K562 (cell line): Measurements from ENCODE around the gene HCCS. TPM values are rescaled to one million over a fixed set of nuclear protein-coding genes. Genes with fewer than 3 reads are reported as not detected.

Experiments
- ATAC-seq: fragments of 200-7000 bp; cut with Tn5 transposase; 3 replicates; pipeline ENCODE4 v1.9.1; 2020; ENCODE audit warnings: moderate library complexity
- BruUV-seq: library from RNA; stranded (reverse); fragments of 400-500 nt; replicated peaks from 2 replicates; lab custom pipeline; 2021; lab: Mats Ljungman, UMichigan
- CTCF ChIA-PET: fragments of 300-600 bp; formaldehyde crosslinking; extraction: SDS; loops from one replicate; lab custom pipeline; 2021; ENCODE audit warnings: low intra/inter-chr PET ratio; lab: Yijun Ruan, JAX
- POLR2A ChIA-PET: fragments of 300-600, 350-650 bp; sonication (Branson Sonifier 250); formaldehyde crosslinking; extraction: SDS; loops from one replicate; lab custom pipeline; 2021; ENCODE audit warnings: antibody characterized with exemption, inconsistent platforms; lab: Yijun Ruan, JAX
- DNase-seq, 4 experiments: peaks; one replicate each; pipeline versions ENCODE4 v3.0.0 to v3.0.0-alpha.2; 2011 to 2018; ENCODE audit warnings: low spot score in 3 of 4, mixed read lengths in 3 of 4; ENCODE audit errors: extremely low read depth in 1 of 4
- FAIRE-seq: peaks from 2 replicates; lab custom pipeline; 2011; peaks lifted over from hg19 to GRCh38; lab: Jason Lieb, UNC
- H2AFZ ChIP-seq: 2 replicates; pipeline ENCODE4 v1.6.0; 2011; ENCODE audit warnings: low read depth, low read length, control low read depth, inconsistent platforms
- H3K27ac ChIP-seq: fragments of 200-600 bp; 3 replicates; pipeline ENCODE4 v1.8.0; 2011; ENCODE audit warnings: low read depth, mild to moderate bottlenecking, control low read depth, inconsistent platforms, low read length, moderate library complexity, mixed read lengths; ENCODE audit errors: extremely low read depth
- H3K27me3 ChIP-seq, 2 experiments: fragments of 300-600 bp in 1 of 2; 2 replicates in 1 of 2; 3 replicates in 1 of 2; pipeline versions ENCODE4 v1.6.0 to v1.8.0; 2011; ENCODE audit warnings: inconsistent platforms in 2 of 2, low read length in 2 of 2, mild to moderate bottlenecking in 1 of 2, mixed read lengths in 1 of 2, moderate library complexity in 1 of 2; ENCODE audit not compliant: control insufficient read depth in 2 of 2, insufficient read depth in 2 of 2
- H3K36me3 ChIP-seq: fragments of 300-600 bp; 3 replicates; pipeline ENCODE4 v1.8.0; 2011; ENCODE audit warnings: mild to moderate bottlenecking, low read length, inconsistent platforms; ENCODE audit not compliant: control insufficient read depth, insufficient read depth
- H3K4me1 ChIP-seq, 2 experiments: fragments of 200-600 bp in 1 of 2; replicated peaks in 1 of 2; 2 replicates in 1 of 2; 3 replicates in 1 of 2; pipeline versions ENCODE4 v1.5.1 to v1.8.0; 2011; ENCODE audit warnings: inconsistent platforms in 2 of 2, low read length in 2 of 2, mild to moderate bottlenecking in 1 of 2, mixed read lengths in 1 of 2, moderate library complexity in 1 of 2; ENCODE audit not compliant: control insufficient read depth in 2 of 2, insufficient read depth in 2 of 2
- H3K4me2 ChIP-seq: 2 replicates; pipeline ENCODE4 v1.6.1; 2011; ENCODE audit warnings: low read length, control low read depth, inconsistent platforms, mixed read lengths; ENCODE audit not compliant: insufficient read depth
- H3K4me3 ChIP-seq: fragments of 200-600 bp; sonication (generic), shearing (Covaris generic); 2 replicates; pipeline ENCODE4 v1.5.1; 2016; ENCODE audit warnings: control low read depth, inconsistent platforms
- H3K79me2 ChIP-seq: fragments of 200-600 bp; 3 replicates; pipeline ENCODE4 v1.8.0; 2011; ENCODE audit warnings: low read length, inconsistent platforms; ENCODE audit not compliant: control insufficient read depth, insufficient read depth
- H3K9ac ChIP-seq, 2 experiments: 2 replicates each; pipeline versions ENCODE4 v1.6.0 to v1.6.1; 2011; ENCODE audit warnings: low read depth in 2 of 2, low read length in 2 of 2, control low read depth in 1 of 2, inconsistent platforms in 1 of 2, mild to moderate bottlenecking in 1 of 2, mixed read lengths in 1 of 2; ENCODE audit not compliant: insufficient read depth in 1 of 2
- H3K9me1 ChIP-seq: one replicate; pipeline ENCODE4 v1.6.0; 2011; ENCODE audit warnings: inconsistent platforms, mild to moderate bottlenecking, low read length, moderate library complexity; ENCODE audit not compliant: control insufficient read depth, insufficient read depth
- H3K9me3 ChIP-seq: replicated peaks from 2 replicates; pipeline ENCODE4 v1.5.1; 2011; ENCODE audit warnings: low read depth, low read length, inconsistent platforms; ENCODE audit not compliant: control insufficient read depth, insufficient read depth
- H4K20me1 ChIP-seq: replicated peaks from 2 replicates; pipeline ENCODE4 v1.6.1; 2011; ENCODE audit warnings: low read length, inconsistent platforms, mixed read lengths; ENCODE audit not compliant: control insufficient read depth, insufficient read depth
- CHD7 ChIP-seq: fragments of 200-600 bp; sonication (generic); IDR thresholded peaks from one replicate; pipeline ENCODE4 v1.6.1; 2012; ENCODE audit warnings: mild to moderate bottlenecking, low read depth, low read length, inconsistent platforms
- CTCF ChIP-seq, 3 experiments: IDR thresholded peaks in 2 of 3; conservative IDR thresholded peaks in 1 of 3; 2 replicates each; pipeline ENCODE4 v1.5.1; 2011 to 2012; ENCODE audit warnings: low read length in 3 of 3, mild to moderate bottlenecking in 3 of 3, control low read depth in 2 of 3, improper control_type of control experiment in 1 of 3, inconsistent platforms in 1 of 3, low read depth in 1 of 3, mixed read lengths in 1 of 3, moderate library complexity in 1 of 3; ENCODE audit not compliant: insufficient read depth in 2 of 3
- POLR2H ChIP-seq: IDR thresholded peaks from 2 replicates; pipeline ENCODE4 v1.6.1; 2016; ENCODE audit warnings: missing genetic modification characterization, low read depth, mild to moderate bottlenecking, control low read depth, missing compliant biosample characterization, moderate library complexity
- RAD21 ChIP-seq, 2 experiments: fragments of 250-450 bp in 1 of 2; fragments of 450-650 bp in 1 of 2; sonication (Bioruptor Pico) in 1 of 2; formaldehyde crosslinking in 1 of 2; IDR thresholded peaks in 1 of 2; conservative IDR thresholded peaks in 1 of 2; 2 replicates each; pipeline versions ENCODE4 v1.4.0 to v1.8.0; 2020 to 2022; ENCODE audit warnings: mild to moderate bottlenecking in 2 of 2, moderate library complexity in 1 of 2
- ZNF121 ChIP-seq: sonication (generic); formaldehyde crosslinking; conservative IDR thresholded peaks from 2 replicates; pipeline ENCODE4 v1.8.0; 2022; ENCODE audit warnings: missing genetic modification reagents
- ZNF384 ChIP-seq: IDR thresholded peaks from 2 replicates; pipeline ENCODE4 v1.6.1; 2012; ENCODE audit warnings: low read depth, low read length, improper control_type of control experiment
- whole genome bisulfite sequencing: fragments of 100-300 bp; shearing (Covaris generic); methylation state at CpG from one replicate; pipeline ENCODE4 v1.1.6; 2016; ENCODE audit warnings: low coverage, mixed read lengths; ENCODE audit not compliant: insufficient coverage; ENCODE audit errors: missing lambda C conversion rate; 5-methylcytosine and 5-hydroxymethylcytosine counted together
- in situ Hi-C: fragments of 300-500 bp; cut with MboI; formaldehyde crosslinking; loops from 4 replicates; pipeline ENCODE4 v1.15.0; 2018; ENCODE audit warnings: inconsistent platforms, mixed read lengths
- intact Hi-C: fragments of 100-400 bp; cut with micrococcal nuclease; formaldehyde crosslinking; loops from 2 replicates; pipeline ENCODE4 v1.14.2; 2022
- polyA plus RNA-seq, 8 experiments: library from polyadenylated mRNA; depleted of rRNA in 4 of 8; stranded (reverse) in 5 of 8; unstranded in 3 of 8; fragments of >200 nt; fragmentation: Nextera tagmentation in 2 of 8; fragmentation: Illumina TruSeq in 1 of 8; extraction: Ambion mirVana in 2 of 8; extraction: Trizol in 1 of 8; gene quantifications; 2 replicates each; pipeline versions ENCODE4 v1.2.1 to v1.2.3, GENCODE V29; 2011 to 2014; ENCODE audit warnings: inconsistent platforms in 1 of 8, missing spikeins in 1 of 8
- total RNA-seq, 7 experiments: library from RNA; depleted of rRNA in 6 of 7; stranded (reverse); fragments of >200 nt in 6 of 7; fragmentation: Illumina TruSeq in 2 of 7; extraction: Trizol in 2 of 7; gene quantifications; 2 replicates each; pipeline versions ENCODE4 v1.2.1 to v1.2.3, GENCODE V29; 2011 to 2021; ENCODE audit warnings: low replicate concordance in 1 of 7

Gene HCCS
- total and polyA plus RNA-seq, 9 of the 15 experiments (the other 6 are each of a cell fraction or from before 2014, with no cell fraction given) = 22.9 to 81.5 (median 66.9) TPM

- FAIRE-seq (peak; percentile 69), ATAC-seq (no peak), DNase-seq (peak in 1 of 4 experiments; percentile 46)
- no peak overlapping the region for H3K9ac ChIP-seq
- POLR2A ChIA-PET = interaction anchor here (0.6 to 1.0 kb wide), 2 partner anchors 13 to 68 kb away, joined by 3 read pairs; no protein-coding TSS in a partner anchor
- TF ChIP-seq ZNF121 (no peak), ZNF384 (peak; percentile 84), RAD21 (CRISPR knock-in tag; conservative IDR thresholded peaks at IDR 0.05 in 1 of 2, IDR thresholded peaks at IDR 0.05 in 1 of 2) (peak; percentile 40; a peak in 3 of 4 replicates), CTCF (IDR thresholded peaks at IDR 0.05 in 2 of 3, conservative IDR thresholded peaks at IDR 0.05 in 1 of 3; ENCODE audit: insufficient read depth in 2 of 3, low read depth in 1 of 3, low read length in 3 of 3) (peak in 2 of 3 experiments; percentile 24 to 62; a peak in 4 of 6 replicates), CHD7 (no peak), POLR2H (tag) (0 out of 2 replicates have a peak, but pooled peaks have one; percentile 30)
- H3K4me3 ChIP-seq = no peak overlapping the region
- no peaks in the 10 kb centered on the region for H4K20me1 ChIP-seq
- no TSS peak for BruUV-seq
- 42% methylated on average over 6 of the region's 6 CpGs for WGBS
- intact Hi-C loops (loop anchor here (1.0 to 10.0 kb wide), 3 partner anchors 263 to 948 kb away; no protein-coding TSS in a partner anchor), in situ Hi-C loops (no loop called here)
- CTCF ChIA-PET = interaction anchor here (0.7 to 2.2 kb wide), 2 partner anchors 266 to 948 kb away, joined by 3 to 18 read pairs; no protein-coding TSS in a partner anchor
- no peak overlapping the region for H3K4me2 ChIP-seq
- no peaks in the 10 kb centered on the region for H3K9me3 ChIP-seq
- peaks cover 0 to 14% of the 10 kb centered on the region in 2 experiments; a peak in 2 of 5 replicates for H3K4me1 ChIP-seq
- H3K27me3 ChIP-seq = no peaks in the 10 kb centered on the region
- no peaks in the 10 kb centered on the region for H3K79me2 ChIP-seq
- no peaks in the 10 kb centered on the region for H3K9me1 ChIP-seq
- H2AFZ ChIP-seq = no peak overlapping the region
- H3K27ac ChIP-seq = no peak overlapping the region
- H3K36me3 ChIP-seq = peaks cover 25% of the 10 kb centered on the region
Observed at GRCh38 chrX:11137543-11138139, 26.5 kb downstream of the HCCS start.
